Erythroblast (primary cell): ENCODE measurements around the gene MROH2A.

ENCODE experiments used
- GATA1 ChIP-seq: IDR thresholded peaks from 2 replicates; pipeline ENCODE4 v1.6.1; 2011; ENCODE audit warnings: low read depth, mild to moderate bottlenecking, control low read depth, low read length, moderate library complexity
- POLR2A ChIP-seq: IDR thresholded peaks from 2 replicates; pipeline ENCODE4 v1.6.1; 2011; ENCODE audit warnings: mild to moderate bottlenecking, low read length

GRCh38 chr2:233822101-233822771, 44.1 kb downstream of the MROH2A start:
- TF ChIP-seq POLR2A (no peak), GATA1 (no peak)
